ENCODE data around the gene RARG. TPM values are rescaled to one million over a fixed set of nuclear protein-coding genes. Genes with fewer than 3 reads are reported as not detected.

RARG gene
- total RNA-seq, 1 experiment from 2014 or later: 14.0 TPM

GRCh38 chr12:53208435-53208834, 23.6 kb downstream of the RARG start:
- no TSS peak for BruUV-seq (replicated peaks)

GRCh38 chr12:53207042-53207441, 25.0 kb downstream of the RARG start, which contains the start of gene ITGB7:
ITGB7 (minus strand) TSS chr12:53207251; CDS start chr12:53200443, 6,808 bp downstream.
- TF ChIP-seq CTCF (conservative IDR thresholded peaks at IDR 0.05; ENCODE audit: low read depth, low read length) (no peak), EZH2 (IDR thresholded peaks at IDR 0.05; ENCODE audit: borderline replicate concordance, low read depth, low read length, poor library complexity, severe bottlenecking) (no peak)
- no peaks in the 10 kb centered on the region for H3K4me1 ChIP-seq (ENCODE audit: insufficient read depth, low read length, poor library complexity, severe bottlenecking)
- DNase-seq (ENCODE audit: low spot score): no peak
- H3K27me3 ChIP-seq (replicated peaks; ENCODE audit: insufficient read depth, low read depth, low read length, poor library complexity): no peaks in the 10 kb centered on the region
- CTCF ChIA-PET: no interaction called here
- H3K36me3 ChIP-seq (ENCODE audit: insufficient read depth, low read length, poor library complexity, severe bottlenecking): peaks cover 2% of the 10 kb centered on the region
- no peaks in the 10 kb centered on the region for H3K9me3 ChIP-seq (ENCODE audit: low read depth, low read length, poor library complexity, severe bottlenecking)
- POLR2A ChIA-PET (ENCODE audit: low non-redundant PET): interaction anchor here (0.5 kb wide), 1 partner anchor 37 kb away, joined by 7 read pairs; no protein-coding TSS in a partner anchor
- H3K4me3 ChIP-seq (ENCODE audit: low read depth, low read length, poor library complexity, severe bottlenecking): no peak within 1 kb of the TSS
- no TSS peak for BruUV-seq (replicated peaks)
- intact Hi-C loops (cut with micrococcal nuclease; ENCODE audit: unreplicated experiment): no loop called here
- no peak within 1 kb of the TSS for H3K27ac ChIP-seq (ENCODE audit: low read depth, low read length, poor library complexity, severe bottlenecking)

More at GRCh38 chr12:53208435-53208834, 23.6 kb downstream of the RARG start:
- no peaks in the 10 kb centered on the region for H3K9me3 ChIP-seq (ENCODE audit: low read depth, low read length, poor library complexity, severe bottlenecking)
- peaks cover 14% of the 10 kb centered on the region for H3K36me3 ChIP-seq (ENCODE audit: insufficient read depth, low read length, poor library complexity, severe bottlenecking)
- ChIA-PET CTCF (no interaction called here), POLR2A (ENCODE audit: low non-redundant PET) (no interaction called here)
- no peak overlapping the region for H3K27ac ChIP-seq (ENCODE audit: low read depth, low read length, poor library complexity, severe bottlenecking)
- DNase-seq (ENCODE audit: low spot score): no peak
- H3K27me3 ChIP-seq (replicated peaks; ENCODE audit: insufficient read depth, low read depth, low read length, poor library complexity): no peaks in the 10 kb centered on the region
- TF ChIP-seq CTCF (conservative IDR thresholded peaks at IDR 0.05; ENCODE audit: low read depth, low read length) (no peak), EZH2 (IDR thresholded peaks at IDR 0.05; ENCODE audit: borderline replicate concordance, low read depth, low read length, poor library complexity, severe bottlenecking) (no peak)
- no peaks in the 10 kb centered on the region for H3K4me1 ChIP-seq (ENCODE audit: insufficient read depth, low read length, poor library complexity, severe bottlenecking)
- intact Hi-C loops (cut with micrococcal nuclease; ENCODE audit: unreplicated experiment): no loop called here
- no peak overlapping the region for H3K4me3 ChIP-seq (ENCODE audit: low read depth, low read length, poor library complexity, severe bottlenecking)

- ChIA-PET CTCF (no interaction called here), POLR2A (ENCODE audit: low non-redundant PET) (interaction anchor here (0.6 kb wide), 1 partner anchor 229 kb away, joined by 10 read pairs; no protein-coding TSS in a partner anchor)
- H3K4me1 ChIP-seq (ENCODE audit: insufficient read depth, low read length, poor library complexity, severe bottlenecking): no peaks in the 10 kb centered on the region
- no peak for TF ChIP-seq CTCF (conservative IDR thresholded peaks at IDR 0.05; ENCODE audit: low read depth, low read length)
- no peak for TF ChIP-seq EZH2 (IDR thresholded peaks at IDR 0.05; ENCODE audit: borderline replicate concordance, low read depth, low read length, poor library complexity, severe bottlenecking)
- DNase-seq (ENCODE audit: low spot score): no peak
- H3K36me3 ChIP-seq (ENCODE audit: insufficient read depth, low read length, poor library complexity, severe bottlenecking): no peaks in the 10 kb centered on the region
- no peak overlapping the region for H3K27ac ChIP-seq (ENCODE audit: low read depth, low read length, poor library complexity, severe bottlenecking)
- no peak overlapping the region for H3K4me3 ChIP-seq (ENCODE audit: low read depth, low read length, poor library complexity, severe bottlenecking)
- no peaks in the 10 kb centered on the region for H3K27me3 ChIP-seq (replicated peaks; ENCODE audit: insufficient read depth, low read depth, low read length, poor library complexity)
- intact Hi-C loops (cut with micrococcal nuclease; ENCODE audit: unreplicated experiment): no loop called here
- H3K9me3 ChIP-seq (ENCODE audit: low read depth, low read length, poor library complexity, severe bottlenecking): no peaks in the 10 kb centered on the region
- no TSS peak for BruUV-seq (replicated peaks)
These were observed 26.1 kb downstream of the RARG start for GRCh38 chr12:53205747-53206419.
